ENCODE data around the gene PBRM1.

DNA sequence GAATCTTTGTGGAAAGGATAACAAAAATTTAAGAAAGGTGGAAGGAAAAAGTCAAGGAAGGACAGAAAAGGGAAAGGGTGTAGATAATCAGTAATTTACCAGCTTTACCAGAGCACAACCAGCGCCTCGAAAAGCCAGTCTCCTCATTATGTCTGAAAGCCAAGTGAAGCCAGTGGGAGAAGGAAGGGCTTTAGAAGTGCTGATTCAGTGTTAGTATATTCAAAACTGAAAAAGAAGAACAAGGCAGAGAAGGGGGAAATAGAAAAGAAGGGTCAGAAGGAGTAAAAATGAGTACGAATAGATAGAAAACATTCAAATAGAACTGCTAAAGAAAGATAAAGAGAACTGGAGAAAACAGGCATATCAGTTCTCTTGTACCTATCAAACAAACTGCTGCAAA is 4.1 kb downstream of the PBRM1 start:
- TF ChIP-seq, protein P1, sequence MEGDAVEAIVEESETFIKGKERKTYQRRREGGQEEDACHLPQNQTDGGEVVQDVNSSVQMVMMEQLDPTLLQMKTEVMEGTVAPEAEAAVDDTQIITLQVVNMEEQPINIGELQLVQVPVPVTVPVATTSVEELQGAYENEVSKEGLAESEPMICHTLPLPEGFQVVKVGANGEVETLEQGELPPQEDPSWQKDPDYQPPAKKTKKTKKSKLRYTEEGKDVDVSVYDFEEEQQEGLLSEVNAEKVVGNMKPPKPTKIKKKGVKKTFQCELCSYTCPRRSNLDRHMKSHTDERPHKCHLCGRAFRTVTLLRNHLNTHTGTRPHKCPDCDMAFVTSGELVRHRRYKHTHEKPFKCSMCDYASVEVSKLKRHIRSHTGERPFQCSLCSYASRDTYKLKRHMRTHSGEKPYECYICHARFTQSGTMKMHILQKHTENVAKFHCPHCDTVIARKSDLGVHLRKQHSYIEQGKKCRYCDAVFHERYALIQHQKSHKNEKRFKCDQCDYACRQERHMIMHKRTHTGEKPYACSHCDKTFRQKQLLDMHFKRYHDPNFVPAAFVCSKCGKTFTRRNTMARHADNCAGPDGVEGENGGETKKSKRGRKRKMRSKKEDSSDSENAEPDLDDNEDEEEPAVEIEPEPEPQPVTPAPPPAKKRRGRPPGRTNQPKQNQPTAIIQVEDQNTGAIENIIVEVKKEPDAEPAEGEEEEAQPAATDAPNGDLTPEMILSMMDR (IDR thresholded peaks at IDR 0.05) = no peak
- TF ChIP-seq POLR2A (IDR thresholded peaks at IDR 0.05) (no peak), POLR2AphosphoS5 (IDR thresholded peaks at IDR 0.05) (no peak), EP300 (IDR thresholded peaks at IDR 0.05) (no peak)
